ENCODE results near the gene DGCR2. TPM values are rescaled to one million over a fixed set of nuclear protein-coding genes. Genes with fewer than 3 reads are reported as not detected.

Gene DGCR2
- total RNA-seq, 4 donors from 2014 or later = 44.1 to 76.5 (median 56.3) TPM

- H3K36me3 ChIP-seq = no peaks in the 10 kb centered on the region
- peaks cover 90% of the 10 kb centered on the region for H3K27me3 ChIP-seq
- 57 to 88% methylated on average over 1 to 10 of the region's 10 CpGs for WGBS, 2 donors (ENCODE audit: low coverage in 1 of 2)
- H3K9me3 ChIP-seq = peaks cover 0 to 5% (median 0%) of the 10 kb centered on the region in 3 donors
- TF ChIP-seq EP300 (IDR thresholded peaks at IDR 0.05) (no peak), POLR2A (IDR thresholded peaks at IDR 0.05) (no peak), CTCF (IDR thresholded peaks at IDR 0.05) (no peak), POLR2AphosphoS5 (IDR thresholded peaks at IDR 0.05) (no peak)
- H3K27ac ChIP-seq = no peak overlapping the region
- ATAC-seq = no peak
- H3K4me1 ChIP-seq = peaks cover 0 to 20% (median 7%) of the 10 kb centered on the region in 3 donors
- H3K4me3 ChIP-seq = no peak overlapping the region
Observed at GRCh38 chr22:19151329-19152191, 29.3 kb upstream of the DGCR2 start.

GRCh38 chr22:19150482-19151328 is 28.5 kb upstream of the DGCR2 start:
- Histone ChIP-seq H3K4me1 (peaks cover 0 to 20% (median 7%) of the 10 kb centered on the region in 3 donors), H3K36me3 (no peaks in the 10 kb centered on the region), H3K27me3 (peaks cover 81% of the 10 kb centered on the region), H3K27ac (no peak overlapping the region), H3K4me3 (peak overlapping the region in 1 of 2 donors; percentile 6), H3K9me3 (peaks cover 0 to 5% (median 0%) of the 10 kb centered on the region in 3 donors)
- no peak for ATAC-seq
- TF ChIP-seq CTCF (IDR thresholded peaks at IDR 0.05) = no peak
- TF ChIP-seq POLR2A (IDR thresholded peaks at IDR 0.05) = no peak
- no peak for TF ChIP-seq POLR2AphosphoS5 (IDR thresholded peaks at IDR 0.05)
- TF ChIP-seq EP300 (IDR thresholded peaks at IDR 0.05) = no peak
- 20 to 34% methylated on average over 1 to 5 of the region's 68 CpGs for WGBS, 2 donors (ENCODE audit: low coverage in 1 of 2)

- ATAC-seq = no peak
- H3K36me3 ChIP-seq = no peaks in the 10 kb centered on the region
- peaks cover 74% of the 10 kb centered on the region for H3K27me3 ChIP-seq
- TF ChIP-seq POLR2A (IDR thresholded peaks at IDR 0.05) (no peak), POLR2AphosphoS5 (IDR thresholded peaks at IDR 0.05) (no peak), EP300 (IDR thresholded peaks at IDR 0.05) (no peak), CTCF (IDR thresholded peaks at IDR 0.05) (no peak)
- H3K4me3 ChIP-seq = peak within 1 kb of the TSS in 1 of 2 donors; percentile 38
- no peak within 1 kb of the TSS for H3K27ac ChIP-seq
- no CpG with 5 or more reads among the region's 59 CpGs for WGBS, 2 donors (ENCODE audit: low coverage in 1 of 2)
- peaks cover 0 to 5% (median 0%) of the 10 kb centered on the region in 3 donors for H3K9me3 ChIP-seq
- H3K4me1 ChIP-seq = peaks cover 0 to 20% (median 7%) of the 10 kb centered on the region in 3 donors
Observed at GRCh38 chr22:19149991-19150390, 27.8 kb upstream of the DGCR2 start, which contains the start of gene GSC2. Gene GSC2, minus strand, starts transcription at chr22:19150292. Its CDS starts 9 bp downstream, at chr22:19150283.

- Histone ChIP-seq H3K27ac (no peak overlapping the region), H3K36me3 (no peaks in the 10 kb centered on the region), H3K4me1 (peaks cover 0 to 24% (median 7%) of the 10 kb centered on the region in 3 donors), H3K9me3 (peaks cover 0 to 5% (median 0%) of the 10 kb centered on the region in 3 donors), H3K27me3 (peaks cover 69% of the 10 kb centered on the region), H3K4me3 (peak overlapping the region in 1 of 2 donors; percentile 38)
- no peak for ATAC-seq
- 3% methylated on average over 21 of the region's 92 CpGs; no CpG with 5 or more reads in 1 of the 2 donors for WGBS, 2 donors (ENCODE audit: low coverage in 1 of 2)
- TF ChIP-seq EP300 (IDR thresholded peaks at IDR 0.05) (no peak), CTCF (IDR thresholded peaks at IDR 0.05) (no peak), POLR2AphosphoS5 (IDR thresholded peaks at IDR 0.05) (no peak), POLR2A (IDR thresholded peaks at IDR 0.05) (no peak)
Observed at GRCh38 chr22:19149047-19149883, 27.1 kb upstream of the DGCR2 start.
